ENCODE results near the gene NXF2. TPM values are rescaled to one million over a fixed set of nuclear protein-coding genes. Genes with fewer than 3 reads are reported as not detected.
"Not testable (repeated sequence)": the region's sequence is repeated elsewhere in the genome, so short reads cannot be mapped to it uniquely, and the experiment has no call there.

The NXF2 gene, protein sequence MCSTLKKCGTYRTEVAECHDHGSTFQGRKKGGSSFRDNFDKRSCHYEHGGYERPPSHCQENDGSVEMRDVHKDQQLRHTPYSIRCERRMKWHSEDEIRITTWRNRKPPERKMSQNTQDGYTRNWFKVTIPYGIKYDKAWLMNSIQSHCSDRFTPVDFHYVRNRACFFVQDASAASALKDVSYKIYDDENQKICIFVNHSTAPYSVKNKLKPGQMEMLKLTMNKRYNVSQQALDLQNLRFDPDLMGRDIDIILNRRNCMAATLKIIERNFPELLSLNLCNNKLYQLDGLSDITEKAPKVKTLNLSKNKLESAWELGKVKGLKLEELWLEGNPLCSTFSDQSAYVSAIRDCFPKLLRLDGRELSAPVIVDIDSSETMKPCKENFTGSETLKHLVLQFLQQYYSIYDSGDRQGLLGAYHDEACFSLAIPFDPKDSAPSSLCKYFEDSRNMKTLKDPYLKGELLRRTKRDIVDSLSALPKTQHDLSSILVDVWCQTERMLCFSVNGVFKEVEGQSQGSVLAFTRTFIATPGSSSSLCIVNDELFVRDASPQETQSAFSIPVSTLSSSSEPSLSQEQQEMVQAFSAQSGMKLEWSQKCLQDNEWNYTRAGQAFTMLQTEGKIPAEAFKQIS
- not detected in 2 replicates for total RNA-seq

- intact Hi-C loops (cut with micrococcal nuclease); DNase-seq; H3K36me3 Mint-ChIP-seq (ENCODE audit: low read depth); H3K27ac Mint-ChIP-seq; H3K4me3 Mint-ChIP-seq; H3K4me1 Mint-ChIP-seq; H3K27me3 Mint-ChIP-seq; H3K9me3 Mint-ChIP-seq: not testable (repeated sequence)
Observed at GRCh38 chrX:102246893-102247292, at the start of gene NXF2. NXF2 (plus strand) TSS chrX:102247167; CDS start chrX:102307079, 59,912 bp downstream.

DNA sequence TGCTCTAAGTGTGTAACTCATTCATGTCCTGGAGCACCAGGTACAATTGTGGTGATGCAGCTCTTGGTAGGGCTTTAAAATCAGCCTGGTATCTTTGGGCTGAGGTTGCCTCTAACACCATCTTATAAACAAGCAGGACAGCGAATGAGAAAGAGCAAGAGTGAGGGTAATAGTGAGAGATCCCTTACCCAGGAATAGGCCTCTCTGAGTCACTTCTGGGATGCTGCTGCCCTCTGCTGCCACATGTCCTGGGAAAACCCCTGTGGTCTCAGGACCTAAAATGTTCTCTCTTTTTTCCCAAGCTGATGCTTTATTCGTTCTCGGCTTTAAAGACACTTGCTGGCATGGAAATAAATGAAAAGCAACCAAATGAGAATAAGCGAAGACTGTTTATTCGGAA lies 39.0 kb upstream of the NXF2 start:
- H3K9me3 Mint-ChIP-seq; H3K27ac Mint-ChIP-seq; intact Hi-C loops (cut with micrococcal nuclease); H3K4me3 Mint-ChIP-seq; H3K27me3 Mint-ChIP-seq; H3K36me3 Mint-ChIP-seq (ENCODE audit: low read depth); H3K4me1 Mint-ChIP-seq; DNase-seq: not testable (repeated sequence)

DNA sequence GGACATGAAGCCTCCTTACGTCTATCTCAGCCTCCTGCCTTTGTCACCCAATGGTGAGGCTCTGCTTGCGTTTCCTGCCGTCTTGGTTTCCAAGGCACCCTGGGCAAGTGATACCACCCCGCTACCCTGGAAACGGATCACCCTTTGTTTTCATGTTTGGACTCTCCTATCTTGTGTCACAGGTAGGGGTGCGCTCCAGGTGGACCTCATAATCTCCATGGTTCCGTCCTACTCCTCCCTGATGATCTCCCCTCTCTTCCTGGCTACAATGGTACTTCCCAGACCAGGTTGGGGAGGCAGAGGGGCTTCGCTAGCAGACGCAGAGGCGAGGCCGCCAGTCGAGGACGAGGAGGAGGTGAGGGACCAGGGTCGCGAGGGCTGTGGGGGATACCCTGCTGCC lies 32.0 kb upstream of the NXF2 start, which contains the start of gene TCP11X1:
TSS of gene TCP11X1 (plus strand) at position 316 of the 400 bp plus-strand sequence.
- H3K27me3 Mint-ChIP-seq; H3K4me3 Mint-ChIP-seq; H3K27ac Mint-ChIP-seq; H3K4me1 Mint-ChIP-seq; H3K36me3 Mint-ChIP-seq (ENCODE audit: low read depth); intact Hi-C loops (cut with micrococcal nuclease); DNase-seq; H3K9me3 Mint-ChIP-seq: not testable (repeated sequence)

GRCh38 chrX:102216497-102216896 lies 30.5 kb upstream of the NXF2 start:
- H3K9me3 Mint-ChIP-seq; H3K27me3 Mint-ChIP-seq; H3K36me3 Mint-ChIP-seq (ENCODE audit: low read depth); DNase-seq; intact Hi-C loops (cut with micrococcal nuclease); H3K4me1 Mint-ChIP-seq; H3K27ac Mint-ChIP-seq; H3K4me3 Mint-ChIP-seq: not testable (repeated sequence)

- intact Hi-C loops (cut with micrococcal nuclease): not testable (repeated sequence)
Observed at GRCh38 chrX:102235678-102236077, 11.3 kb upstream of the NXF2 start.

GRCh38 chrX:102240265-102240664 lies 6.7 kb upstream of the NXF2 start:
- intact Hi-C loops (cut with micrococcal nuclease); H3K27me3 Mint-ChIP-seq; DNase-seq; H3K4me3 Mint-ChIP-seq; H3K9me3 Mint-ChIP-seq; H3K4me1 Mint-ChIP-seq; H3K27ac Mint-ChIP-seq; H3K36me3 Mint-ChIP-seq (ENCODE audit: low read depth): not testable (repeated sequence)

More at GRCh38 chrX:102235678-102236077, 11.3 kb upstream of the NXF2 start:
- H3K27me3 Mint-ChIP-seq; H3K4me1 Mint-ChIP-seq; H3K27ac Mint-ChIP-seq; DNase-seq; H3K9me3 Mint-ChIP-seq; H3K36me3 Mint-ChIP-seq (ENCODE audit: low read depth); H3K4me3 Mint-ChIP-seq: not testable (repeated sequence)

DNA sequence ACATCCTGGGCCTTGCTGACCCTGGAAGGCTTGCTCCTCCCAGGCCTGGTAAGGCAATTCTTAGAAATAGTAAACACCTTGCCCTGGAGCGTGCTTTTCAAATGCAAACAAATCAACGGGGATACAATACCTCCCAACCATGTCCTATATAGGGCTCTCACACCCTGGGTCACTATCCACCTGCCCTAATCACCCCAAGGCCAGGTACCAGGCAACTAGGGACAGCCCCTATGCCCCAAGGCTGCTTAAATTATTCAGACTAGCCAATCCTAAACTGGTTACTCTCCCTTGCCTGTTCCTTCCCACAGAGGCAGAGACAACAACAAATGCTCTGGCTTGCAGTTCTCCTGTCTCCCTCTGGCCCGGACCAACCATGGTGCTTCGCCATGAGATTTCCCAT lies 25.3 kb downstream of the NXF2 start:
- H3K9me3 Mint-ChIP-seq; DNase-seq; H3K36me3 Mint-ChIP-seq (ENCODE audit: low read depth); H3K4me3 Mint-ChIP-seq; H3K4me1 Mint-ChIP-seq; H3K27ac Mint-ChIP-seq; H3K27me3 Mint-ChIP-seq; intact Hi-C loops (cut with micrococcal nuclease): not testable (repeated sequence)

DNA sequence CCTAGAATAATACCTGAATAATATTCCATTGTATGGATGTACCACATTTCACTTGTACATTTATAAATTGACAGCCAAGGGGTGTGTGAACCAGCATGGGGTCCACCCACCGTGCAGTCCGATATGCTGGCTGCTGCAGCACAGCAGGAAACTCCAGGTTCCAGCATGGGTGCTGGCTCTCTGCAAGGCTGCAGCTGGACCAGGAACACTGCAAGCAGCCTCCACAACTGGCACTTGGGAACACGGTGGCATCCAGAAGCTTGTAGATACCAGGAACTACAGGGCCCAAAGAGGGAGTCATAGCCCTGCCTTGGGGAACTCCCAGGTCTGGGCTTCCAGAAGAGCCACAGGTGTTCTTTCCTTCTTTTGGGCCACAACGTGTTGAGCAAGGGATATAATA lies 91.2 kb downstream of the NXF2 start:
- intact Hi-C loops (cut with micrococcal nuclease): no loop called here
- H3K4me3 Mint-ChIP-seq: no peak overlapping the region
- no peak overlapping the region for H3K27ac Mint-ChIP-seq

DNA sequence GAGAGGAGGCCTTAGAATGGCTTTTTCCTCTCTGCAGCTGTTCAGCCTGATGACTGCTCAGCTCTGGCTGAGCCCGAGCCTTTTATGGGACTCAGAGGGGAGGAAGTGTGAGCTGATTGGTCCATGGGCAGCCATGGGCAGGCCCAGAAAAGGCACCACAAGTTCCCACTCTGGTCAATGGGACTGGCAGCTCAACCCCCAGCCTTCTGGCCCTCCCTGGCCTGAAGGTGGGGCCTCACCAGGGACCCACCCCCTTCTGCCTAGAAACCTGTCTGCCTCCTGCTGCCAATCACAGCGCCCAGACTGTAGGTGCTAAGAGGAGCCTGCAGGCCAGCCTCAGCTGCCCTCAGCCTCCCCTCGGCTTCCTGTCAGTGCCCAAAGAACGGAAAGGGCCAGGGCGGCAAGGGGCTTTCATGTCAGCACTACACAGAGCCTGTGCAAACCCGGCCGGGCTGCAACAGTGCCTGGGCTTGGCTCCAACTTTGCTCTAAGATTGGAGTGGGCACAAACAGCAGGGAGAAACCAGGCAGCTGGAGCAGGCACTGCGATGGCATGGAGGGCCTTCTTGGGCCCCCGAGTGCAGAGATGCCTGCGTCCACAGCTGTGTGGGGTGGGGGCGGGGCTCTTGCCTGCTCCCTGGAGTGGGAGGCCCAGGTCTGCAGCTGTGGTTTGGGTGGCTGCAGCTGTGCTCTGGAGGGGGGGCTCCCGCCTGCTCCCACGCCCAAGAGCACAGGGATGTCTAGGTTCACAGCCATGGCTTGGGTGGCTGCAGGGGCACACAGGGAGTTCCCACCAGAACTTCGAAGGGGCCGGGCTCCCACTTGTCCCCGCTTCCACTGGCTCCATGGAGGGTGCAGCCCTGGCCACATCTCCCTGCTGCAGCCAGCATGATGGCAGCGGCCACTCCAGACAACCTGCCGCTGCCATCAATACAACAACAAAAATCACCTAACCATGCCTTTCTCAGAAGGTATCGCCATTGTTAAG lies 92.6 kb downstream of the NXF2 start:
- H3K36me3 Mint-ChIP-seq (ENCODE audit: low read depth): no peaks in the 10 kb centered on the region
- peaks cover 1% of the 10 kb centered on the region for H3K27me3 Mint-ChIP-seq
- no peak overlapping the region for H3K27ac Mint-ChIP-seq
- intact Hi-C loops (cut with micrococcal nuclease): no loop called here
- DNase-seq: peak; percentile 51
- H3K4me1 Mint-ChIP-seq: no peaks in the 10 kb centered on the region
- H3K9me3 Mint-ChIP-seq: no peaks in the 10 kb centered on the region
- H3K4me3 Mint-ChIP-seq: no peak overlapping the region

More for the DNA sequence above, 91.2 kb downstream of the NXF2 start:
- DNase-seq: no peak
- no peaks in the 10 kb centered on the region for H3K4me1 Mint-ChIP-seq
- H3K27me3 Mint-ChIP-seq: peaks cover 1% of the 10 kb centered on the region
- H3K9me3 Mint-ChIP-seq: no peaks in the 10 kb centered on the region
- no peaks in the 10 kb centered on the region for H3K36me3 Mint-ChIP-seq (ENCODE audit: low read depth)

GRCh38 chrX:102341867-102342266 lies 94.9 kb downstream of the NXF2 start:
- Mint-ChIP-seq H3K9me3 (no peaks in the 10 kb centered on the region), H3K36me3 (ENCODE audit: low read depth) (no peaks in the 10 kb centered on the region), H3K27ac (no peak overlapping the region), H3K27me3 (peaks cover 1% of the 10 kb centered on the region), H3K4me1 (no peaks in the 10 kb centered on the region), H3K4me3 (no peak overlapping the region)
- no peak for DNase-seq
- intact Hi-C loops (cut with micrococcal nuclease): no loop called here

- Mint-ChIP-seq H3K4me3 (no peak overlapping the region), H3K36me3 (ENCODE audit: low read depth) (no peaks in the 10 kb centered on the region), H3K9me3 (no peaks in the 10 kb centered on the region), H3K27ac (no peak overlapping the region), H3K27me3 (peaks cover 1% of the 10 kb centered on the region), H3K4me1 (no peaks in the 10 kb centered on the region)
- peak; percentile 85 for DNase-seq
- intact Hi-C loops (cut with micrococcal nuclease): no loop called here
Observed at GRCh38 chrX:102345916-102346315, 98.9 kb downstream of the NXF2 start.

Data from activated CD4-positive, alpha-beta T cell treated with anti-CD3 and anti-CD28 coated beads, Interleukin-2, amount 10 ng/mL, durations not matched to agents 24 days and 14 days (primary cell).